DND-41 (cell line): ENCODE measurements around the gene GPR137B.

Experiments used
- CTCF ChIP-seq: IDR thresholded peaks from 2 replicates; pipeline ENCODE4 v1.5.1; 2012; ENCODE audit warnings: borderline replicate concordance, low read length, moderate library complexity, mild to moderate bottlenecking; ENCODE audit not compliant: poor library complexity, severe bottlenecking; ENCODE audit errors: extremely low read depth
- EZH2 ChIP-seq: IDR thresholded peaks from 3 replicates; pipeline ENCODE4 v1.6.1; 2012; ENCODE audit warnings: borderline replicate concordance, low read depth, mild to moderate bottlenecking, moderate library complexity, low read length, inconsistent platforms; ENCODE audit not compliant: severe bottlenecking

GRCh38 chr1:236253119-236253518, 110.8 kb downstream of the GPR137B start:
- TF ChIP-seq CTCF (no peak), EZH2 (no peak)
